Globus pallidus (tissue), 1 donor: ENCODE results near the gene NEURL1B.

Source experiments
- DNase-seq: peaks from one replicate; pipeline ENCODE4 v3.0.0-alpha.2; 2015; ENCODE audit warnings: low spot score

The NEURL1B gene

GRCh38 chr5:172732201-172732865 is 91.3 kb downstream of the NEURL1B start:
- DNase-seq = no peak

GRCh38 chr5:172733131-172733973 is 92.3 kb downstream of the NEURL1B start:
- DNase-seq = no peak

- DNase-seq = no peak
Measured at GRCh38 chr5:172733974-172734346, 92.9 kb downstream of the NEURL1B start.

- DNase-seq = no peak
Measured at GRCh38 chr5:172735141-172735831, 94.2 kb downstream of the NEURL1B start.

GRCh38 chr5:172736508-172737135 is 95.6 kb downstream of the NEURL1B start:
- no peak for DNase-seq

GRCh38 chr5:172739375-172739774 is 98.3 kb downstream of the NEURL1B start:
- no peak for DNase-seq

GRCh38 chr5:172740428-172741205 is 99.6 kb downstream of the NEURL1B start:
- DNase-seq = no peak
